A673 (cell line): Measurements from ENCODE around the gene CASZ1.

Experiments
- EZH2 ChIP-seq: fragments of 200-600 bp; sonication (generic); IDR thresholded peaks from 2 replicates; pipeline ENCODE4 v1.6.1; 2017; ENCODE audit warnings: borderline replicate concordance, low read depth, mild to moderate bottlenecking, mixed read lengths, antibody characterized with exemption, low read length; ENCODE audit not compliant: poor library complexity, severe bottlenecking
- TF ChIP-seq, protein P1 (sequence below): fragments of 300-800, 200-600 bp; sonication (generic); conservative IDR thresholded peaks from 2 replicates; pipeline ENCODE4 v1.5.1; 2017; ENCODE audit warnings: low read depth, mild to moderate bottlenecking, antibody characterized with exemption, low read length, moderate library complexity, mixed read lengths

DNA sequence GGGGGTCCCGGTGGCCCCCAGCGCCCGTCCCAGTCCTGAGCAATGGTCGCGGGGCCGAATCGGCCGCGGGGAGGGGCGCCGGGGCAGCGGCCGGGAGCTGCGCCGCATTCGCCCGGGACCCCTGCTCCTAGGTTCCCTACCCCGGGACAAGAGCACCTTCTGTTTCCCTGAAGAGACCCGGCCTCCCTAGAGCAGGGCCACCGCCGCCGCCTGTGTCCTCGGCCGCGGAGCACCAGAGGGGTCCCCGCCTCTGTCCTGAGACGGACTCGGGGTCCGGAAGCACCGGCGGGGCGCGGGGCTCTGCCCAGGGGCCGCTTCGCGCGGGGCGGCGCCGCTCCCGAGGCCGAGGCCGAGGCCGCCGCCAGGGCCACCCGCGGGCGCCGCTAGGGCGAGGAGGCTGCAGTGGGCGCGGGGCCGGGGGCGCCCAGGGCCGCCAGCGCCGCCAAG, 157.9 kb downstream of the CASZ1 start:
- TF ChIP-seq, protein P1, sequence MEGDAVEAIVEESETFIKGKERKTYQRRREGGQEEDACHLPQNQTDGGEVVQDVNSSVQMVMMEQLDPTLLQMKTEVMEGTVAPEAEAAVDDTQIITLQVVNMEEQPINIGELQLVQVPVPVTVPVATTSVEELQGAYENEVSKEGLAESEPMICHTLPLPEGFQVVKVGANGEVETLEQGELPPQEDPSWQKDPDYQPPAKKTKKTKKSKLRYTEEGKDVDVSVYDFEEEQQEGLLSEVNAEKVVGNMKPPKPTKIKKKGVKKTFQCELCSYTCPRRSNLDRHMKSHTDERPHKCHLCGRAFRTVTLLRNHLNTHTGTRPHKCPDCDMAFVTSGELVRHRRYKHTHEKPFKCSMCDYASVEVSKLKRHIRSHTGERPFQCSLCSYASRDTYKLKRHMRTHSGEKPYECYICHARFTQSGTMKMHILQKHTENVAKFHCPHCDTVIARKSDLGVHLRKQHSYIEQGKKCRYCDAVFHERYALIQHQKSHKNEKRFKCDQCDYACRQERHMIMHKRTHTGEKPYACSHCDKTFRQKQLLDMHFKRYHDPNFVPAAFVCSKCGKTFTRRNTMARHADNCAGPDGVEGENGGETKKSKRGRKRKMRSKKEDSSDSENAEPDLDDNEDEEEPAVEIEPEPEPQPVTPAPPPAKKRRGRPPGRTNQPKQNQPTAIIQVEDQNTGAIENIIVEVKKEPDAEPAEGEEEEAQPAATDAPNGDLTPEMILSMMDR, result no peak
- no peak for TF ChIP-seq EZH2
